HepG2 (cell line): ENCODE results near the gene KAZN. TPM values are rescaled to one million over a fixed set of nuclear protein-coding genes. Genes with fewer than 3 reads are reported as not detected.

Source experiments
- CBX1 ChIP-seq: IDR thresholded peaks from one replicate; pipeline ENCODE4 v1.6.1; 2016; ENCODE audit warnings: antibody characterized with exemption, low read depth
- ELF3 ChIP-seq: IDR thresholded peaks from 2 replicates; pipeline ENCODE4 v1.6.1; 2016; ENCODE audit warnings: missing genetic modification reagents, missing compliant biosample characterization
- HNRNPLL ChIP-seq: fragments of 200-400 bp; formaldehyde crosslinking; IDR thresholded peaks from 2 replicates; pipeline ENCODE4 v1.6.1; 2017; ENCODE audit warnings: mild to moderate bottlenecking, low read depth, low read length; ENCODE audit not compliant: poor library complexity, severe bottlenecking
- MED1 ChIP-seq: sonication (generic); formaldehyde crosslinking; IDR thresholded peaks from 2 replicates; pipeline ENCODE4 v1.4.0; 2020; ENCODE audit warnings: missing genetic modification reagents
- REST ChIP-seq, 2 experiments: IDR thresholded peaks; 2 replicates each; pipeline ENCODE4 v1.6.1; 2011 to 2012; ENCODE audit warnings: low read length in 2 of 2, borderline replicate concordance in 1 of 2, low read depth in 1 of 2, mild to moderate bottlenecking in 1 of 2, moderate library complexity in 1 of 2
- SNAI1 ChIP-seq: sonication (generic); formaldehyde crosslinking; IDR thresholded peaks from 2 replicates; pipeline ENCODE4 v1.5.0; 2020; ENCODE audit warnings: mild to moderate bottlenecking, missing genetic modification reagents, borderline replicate concordance
- SP140L ChIP-seq: sonication (generic); formaldehyde crosslinking; IDR thresholded peaks from 2 replicates; pipeline ENCODE4 v1.4.0; 2020; ENCODE audit warnings: missing genetic modification reagents, borderline replicate concordance
- ZNF589 ChIP-seq: sonication (generic); formaldehyde crosslinking; conservative IDR thresholded peaks from 2 replicates; pipeline ENCODE4 v1.8.0; 2022; ENCODE audit warnings: mild to moderate bottlenecking, moderate library complexity, missing genetic modification reagents
- polyA plus RNA-seq, 8 experiments: library from polyadenylated mRNA; depleted of rRNA in 3 of 8; stranded (reverse) in 7 of 8; unstranded in 1 of 8; fragments of >200 nt; fragmentation: Illumina TruSeq in 4 of 8; extraction: Trizol in 4 of 8; gene quantifications; 2 replicates each; pipeline versions ENCODE4 v1.2.1 to v1.2.3, GENCODE V29; 2011 to 2016; ENCODE audit warnings: low read depth in 4 of 8, missing spikeins in 1 of 8, mixed read lengths in 1 of 8; ENCODE audit not compliant: insufficient read depth in 1 of 8
- total RNA-seq, 5 experiments: library from RNA; depleted of rRNA; stranded (reverse); fragments of >200 nt; fragmentation: Illumina TruSeq; extraction: Trizol; gene quantifications; 2 replicates each; pipeline ENCODE4 v1.2.3, GENCODE V29; 2016; ENCODE audit warnings: low read depth in 1 of 5
- TF ChIP-seq, protein P1 (sequence below): sonication (generic); formaldehyde crosslinking; IDR thresholded peaks from 2 replicates; pipeline ENCODE4 v1.4.0; 2020; ENCODE audit warnings: mild to moderate bottlenecking, missing genetic modification reagents
- TF ChIP-seq, protein P2 (sequence below), 2 experiments: fragments of 450-650 bp in 1 of 2; sonication (generic) in 1 of 2; formaldehyde crosslinking in 1 of 2; IDR thresholded peaks; 2 replicates each; pipeline versions ENCODE4 v1.6.1 to v1.8.0; 2016 to 2022; ENCODE audit warnings: antibody characterized with exemption in 1 of 2, mild to moderate bottlenecking in 1 of 2, missing genetic modification reagents in 1 of 2

KAZN gene
- total and polyA plus RNA-seq, 2 of the 13 experiments (the other 11 are each of a cell fraction or from before 2014, with no cell fraction given), result 10.4 to 13.5 TPM

GRCh38 chr1:15139654-15140350 lies 541.3 kb downstream of the KAZN start (continued):
- TF ChIP-seq, protein P1, sequence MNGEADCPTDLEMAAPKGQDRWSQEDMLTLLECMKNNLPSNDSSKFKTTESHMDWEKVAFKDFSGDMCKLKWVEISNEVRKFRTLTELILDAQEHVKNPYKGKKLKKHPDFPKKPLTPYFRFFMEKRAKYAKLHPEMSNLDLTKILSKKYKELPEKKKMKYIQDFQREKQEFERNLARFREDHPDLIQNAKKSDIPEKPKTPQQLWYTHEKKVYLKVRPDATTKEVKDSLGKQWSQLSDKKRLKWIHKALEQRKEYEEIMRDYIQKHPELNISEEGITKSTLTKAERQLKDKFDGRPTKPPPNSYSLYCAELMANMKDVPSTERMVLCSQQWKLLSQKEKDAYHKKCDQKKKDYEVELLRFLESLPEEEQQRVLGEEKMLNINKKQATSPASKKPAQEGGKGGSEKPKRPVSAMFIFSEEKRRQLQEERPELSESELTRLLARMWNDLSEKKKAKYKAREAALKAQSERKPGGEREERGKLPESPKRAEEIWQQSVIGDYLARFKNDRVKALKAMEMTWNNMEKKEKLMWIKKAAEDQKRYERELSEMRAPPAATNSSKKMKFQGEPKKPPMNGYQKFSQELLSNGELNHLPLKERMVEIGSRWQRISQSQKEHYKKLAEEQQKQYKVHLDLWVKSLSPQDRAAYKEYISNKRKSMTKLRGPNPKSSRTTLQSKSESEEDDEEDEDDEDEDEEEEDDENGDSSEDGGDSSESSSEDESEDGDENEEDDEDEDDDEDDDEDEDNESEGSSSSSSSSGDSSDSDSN (CRISPR knock-in tag), result peak; percentile 69
- no peak for TF ChIP-seq SP140L (CRISPR knock-in tag)
- TF ChIP-seq ELF3 (CRISPR knock-in tag), result peak; percentile 72
- TF ChIP-seq ZNF589 (CRISPR knock-in tag), result no peak
- TF ChIP-seq HNRNPLL, result peak; percentile 74
- TF ChIP-seq, protein P2, sequence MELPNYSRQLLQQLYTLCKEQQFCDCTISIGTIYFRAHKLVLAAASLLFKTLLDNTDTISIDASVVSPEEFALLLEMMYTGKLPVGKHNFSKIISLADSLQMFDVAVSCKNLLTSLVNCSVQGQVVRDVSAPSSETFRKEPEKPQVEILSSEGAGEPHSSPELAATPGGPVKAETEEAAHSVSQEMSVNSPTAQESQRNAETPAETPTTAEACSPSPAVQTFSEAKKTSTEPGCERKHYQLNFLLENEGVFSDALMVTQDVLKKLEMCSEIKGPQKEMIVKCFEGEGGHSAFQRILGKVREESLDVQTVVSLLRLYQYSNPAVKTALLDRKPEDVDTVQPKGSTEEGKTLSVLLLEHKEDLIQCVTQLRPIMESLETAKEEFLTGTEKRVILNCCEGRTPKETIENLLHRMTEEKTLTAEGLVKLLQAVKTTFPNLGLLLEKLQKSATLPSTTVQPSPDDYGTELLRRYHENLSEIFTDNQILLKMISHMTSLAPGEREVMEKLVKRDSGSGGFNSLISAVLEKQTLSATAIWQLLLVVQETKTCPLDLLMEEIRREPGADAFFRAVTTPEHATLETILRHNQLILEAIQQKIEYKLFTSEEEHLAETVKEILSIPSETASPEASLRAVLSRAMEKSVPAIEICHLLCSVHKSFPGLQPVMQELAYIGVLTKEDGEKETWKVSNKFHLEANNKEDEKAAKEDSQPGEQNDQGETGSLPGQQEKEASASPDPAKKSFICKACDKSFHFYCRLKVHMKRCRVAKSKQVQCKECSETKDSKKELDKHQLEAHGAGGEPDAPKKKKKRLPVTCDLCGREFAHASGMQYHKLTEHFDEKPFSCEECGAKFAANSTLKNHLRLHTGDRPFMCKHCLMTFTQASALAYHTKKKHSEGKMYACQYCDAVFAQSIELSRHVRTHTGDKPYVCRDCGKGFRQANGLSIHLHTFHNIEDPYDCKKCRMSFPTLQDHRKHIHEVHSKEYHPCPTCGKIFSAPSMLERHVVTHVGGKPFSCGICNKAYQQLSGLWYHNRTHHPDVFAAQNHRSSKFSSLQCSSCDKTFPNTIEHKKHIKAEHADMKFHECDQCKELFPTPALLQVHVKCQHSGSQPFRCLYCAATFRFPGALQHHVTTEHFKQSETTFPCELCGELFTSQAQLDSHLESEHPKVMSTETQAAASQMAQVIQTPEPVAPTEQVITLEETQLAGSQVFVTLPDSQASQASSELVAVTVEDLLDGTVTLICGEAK (IDR thresholded peaks at IDR 0.05), result no peak
- TF ChIP-seq, protein P2 (CRISPR knock-in tag; IDR thresholded peaks at IDR 0.05), result no peak
- TF ChIP-seq CBX1, result peak; percentile 75
- TF ChIP-seq SNAI1, result peak; percentile 58; the same call in 1 of the 2 replicates
- TF ChIP-seq REST (IDR thresholded peaks at IDR 0.05; ENCODE audit: borderline replicate concordance in 1 of 2, low read depth in 1 of 2, low read length in 2 of 2), result 0 out of 4 replicates have a peak, but pooled peaks of 1 of the 2 experiments have one; percentile 14
- peak; percentile 73 for TF ChIP-seq MED1 (CRISPR knock-in tag)
